ENCODE measurements around the gene HACL1. TPM values are rescaled to one million over a fixed set of nuclear protein-coding genes. Genes with fewer than 3 reads are reported as not detected.
"Not testable (repeated sequence)": the region's sequence is repeated elsewhere in the genome, so short reads cannot be mapped to it uniquely, and the experiment has no call there.

HACL1 gene
- total RNA-seq, 5 donors from 2014 or later (not counting 1 experiment from before 2014, with no cell fraction given): 27.7 to 38.0 (median 34.2) TPM

DNA sequence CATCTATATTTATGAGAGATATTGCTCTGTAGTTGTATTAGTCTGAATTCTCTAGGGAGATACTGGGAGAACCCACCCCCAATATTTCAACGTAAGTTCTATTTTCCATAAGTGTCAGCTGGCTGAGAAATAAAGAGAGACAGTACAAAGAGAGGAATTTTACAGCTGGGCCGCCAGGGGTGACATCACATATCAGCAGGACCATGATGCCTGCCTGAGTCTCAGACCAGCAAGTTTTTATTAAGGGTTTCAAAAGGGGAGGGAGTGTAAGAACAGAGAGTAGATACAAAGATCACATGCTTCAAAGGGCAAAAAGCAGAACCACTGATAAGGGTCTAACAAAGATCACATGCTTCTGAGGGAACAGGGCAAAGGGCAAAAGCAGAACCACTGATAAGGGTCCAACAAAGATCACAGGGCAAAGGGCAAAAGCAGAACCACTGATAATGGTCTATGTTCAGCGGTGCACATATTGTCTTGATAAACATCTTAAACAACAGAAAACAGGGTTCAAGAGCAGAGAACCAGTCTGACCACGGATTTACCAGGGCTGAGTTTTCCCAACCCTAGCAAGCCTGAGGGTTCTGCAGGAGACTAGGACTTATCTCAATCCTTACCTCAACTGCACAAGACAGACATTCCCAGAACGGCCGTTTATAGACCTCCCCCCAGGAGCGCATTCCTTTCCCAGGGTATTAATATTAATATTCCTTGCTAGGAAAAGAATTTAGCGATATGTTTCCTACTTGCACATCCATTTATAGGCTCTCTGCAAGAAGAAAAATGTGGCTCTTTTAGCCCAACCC is 18.5 kb upstream of the HACL1 start:
- H3K27ac ChIP-seq (ENCODE audit: low read length); DNase-seq; H3K36me3 ChIP-seq (ENCODE audit: control insufficient read depth in 2 of 2, extremely low read depth in 1 of 2, insufficient read depth in 1 of 2, low read length in 1 of 2); H3K4me3 ChIP-seq (ENCODE audit: control insufficient read depth in 1 of 2, extremely low read depth in 1 of 2, low read length in 1 of 2); H3K27me3 ChIP-seq (replicated peaks in 1 of 2; ENCODE audit: control insufficient read depth in 2 of 2, extremely low read depth in 1 of 2, insufficient read depth in 2 of 2, low read length in 1 of 2); H3K4me1 ChIP-seq (ENCODE audit: control insufficient read depth in 1 of 2, extremely low read depth in 1 of 2, insufficient read depth in 2 of 2, low read length in 2 of 2); POLR2A ChIA-PET; CTCF ChIA-PET; ATAC-seq (replicated peaks in 1 of 4); H3K27me3 Mint-ChIP-seq; H3K4me3 Mint-ChIP-seq; H3K27ac Mint-ChIP-seq; H3K9me3 ChIP-seq: not testable (repeated sequence)
- Mint-ChIP-seq H3K9me3 (peaks cover 15 to 41% (median 28%) of the 10 kb centered on the region in 3 donors), H3K4me1 (peaks cover 27 to 46% (median 28%) of the 10 kb centered on the region in 3 donors), H3K36me3 (peaks cover 56% of the 10 kb centered on the region)
- WGBS (ENCODE audit: insufficient coverage): 96% methylated on average over 3 of the region's 8 CpGs

DNA sequence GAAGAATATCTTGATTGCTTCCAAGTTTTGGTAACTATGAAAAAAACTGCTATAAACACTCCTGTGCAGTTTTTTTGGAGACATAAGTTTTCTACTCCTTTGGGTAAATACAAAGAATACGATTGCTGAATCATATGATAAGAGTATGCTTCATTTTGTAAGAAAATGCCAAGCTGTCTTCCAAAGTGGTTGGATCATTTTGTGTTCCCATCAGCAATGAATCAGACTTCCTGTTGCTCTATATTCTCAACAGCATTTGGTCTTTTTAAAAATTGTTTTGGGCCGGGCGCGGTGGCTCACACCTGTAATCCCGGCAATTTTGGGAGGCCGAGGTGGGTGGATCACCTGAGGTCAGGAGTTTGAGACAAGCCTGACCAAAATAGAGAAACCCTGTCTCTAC is 14.7 kb upstream of the HACL1 start:
- ChIA-PET CTCF (no interaction called here), POLR2A (interaction anchor here in 1 of 2 donors (0.7 kb wide), 1 partner anchor 654 kb away, joined by 3 read pairs; no protein-coding TSS in a partner anchor)
- Histone ChIP-seq H3K27ac (ENCODE audit: low read length) (no peak overlapping the region), H3K27me3 (replicated peaks in 1 of 2; ENCODE audit: control insufficient read depth in 2 of 2, extremely low read depth in 1 of 2, insufficient read depth in 2 of 2, low read length in 1 of 2) (no peaks in the 10 kb centered on the region), H3K36me3 (ENCODE audit: control insufficient read depth in 2 of 2, extremely low read depth in 1 of 2, insufficient read depth in 1 of 2, low read length in 1 of 2) (peaks cover 0 to 4% of the 10 kb centered on the region in 2 donors), H3K4me1 (ENCODE audit: control insufficient read depth in 1 of 2, extremely low read depth in 1 of 2, insufficient read depth in 2 of 2, low read length in 2 of 2) (no peaks in the 10 kb centered on the region), H3K4me3 (ENCODE audit: control insufficient read depth in 1 of 2, extremely low read depth in 1 of 2, low read length in 1 of 2) (no peak overlapping the region), H3K9me3 (peaks cover 3% of the 10 kb centered on the region)
- Mint-ChIP-seq H3K4me1 (peaks cover 4 to 32% (median 11%) of the 10 kb centered on the region in 3 donors), H3K27ac (no peak overlapping the region), H3K27me3 (no peaks in the 10 kb centered on the region), H3K4me3 (no peak overlapping the region), H3K9me3 (peaks cover 7 to 22% (median 18%) of the 10 kb centered on the region in 3 donors), H3K36me3 (peaks cover 42% of the 10 kb centered on the region)
- WGBS (ENCODE audit: insufficient coverage): 100% methylated on average over 3 of the region's 6 CpGs
- no peak for ATAC-seq (replicated peaks in 1 of 4)
- DNase-seq: no peak

DNA sequence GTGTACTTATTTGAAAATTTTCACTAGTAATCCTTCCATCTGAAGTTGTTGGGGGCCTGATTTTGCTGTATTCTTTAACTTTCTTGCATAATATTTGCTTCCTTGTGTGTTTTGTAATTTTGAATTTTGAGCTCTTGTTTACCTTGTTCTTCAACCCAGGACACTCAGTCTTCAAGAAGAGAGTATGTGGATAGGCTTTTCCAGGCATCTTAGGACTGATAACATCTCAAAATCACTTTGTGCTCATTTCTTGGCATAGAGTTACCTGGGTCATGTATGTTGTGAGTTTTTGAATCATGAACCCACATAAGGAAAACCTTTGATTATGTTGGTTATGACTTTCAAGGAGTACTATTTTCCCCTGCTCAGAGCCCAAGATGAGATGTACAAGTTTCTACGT is 13.6 kb upstream of the HACL1 start:
- POLR2A ChIA-PET: no interaction called here
- Mint-ChIP-seq H3K4me1 (peaks cover 4 to 32% (median 11%) of the 10 kb centered on the region in 3 donors), H3K27me3 (no peaks in the 10 kb centered on the region), H3K9me3 (peaks cover 5 to 12% (median 10%) of the 10 kb centered on the region in 3 donors), H3K27ac (no peak overlapping the region), H3K36me3 (peaks cover 33% of the 10 kb centered on the region), H3K4me3 (no peak overlapping the region)
- Histone ChIP-seq H3K4me1 (ENCODE audit: control insufficient read depth in 1 of 2, extremely low read depth in 1 of 2, insufficient read depth in 2 of 2, low read length in 2 of 2) (no peaks in the 10 kb centered on the region), H3K36me3 (ENCODE audit: control insufficient read depth in 2 of 2, extremely low read depth in 1 of 2, insufficient read depth in 1 of 2, low read length in 1 of 2) (no peaks in the 10 kb centered on the region), H3K27me3 (replicated peaks in 1 of 2; ENCODE audit: control insufficient read depth in 2 of 2, extremely low read depth in 1 of 2, insufficient read depth in 2 of 2, low read length in 1 of 2) (no peaks in the 10 kb centered on the region), H3K9me3 (peaks cover 3% of the 10 kb centered on the region), H3K4me3 (ENCODE audit: control insufficient read depth in 1 of 2, extremely low read depth in 1 of 2, low read length in 1 of 2) (no peak overlapping the region), H3K27ac (ENCODE audit: low read length) (no peak overlapping the region)
- 100% methylated on average over 1 of the region's 1 CpG for WGBS (ENCODE audit: insufficient coverage)
- ATAC-seq (replicated peaks in 1 of 4) (no peak), DNase-seq (no peak)
- CTCF ChIA-PET: no interaction called here

DNA sequence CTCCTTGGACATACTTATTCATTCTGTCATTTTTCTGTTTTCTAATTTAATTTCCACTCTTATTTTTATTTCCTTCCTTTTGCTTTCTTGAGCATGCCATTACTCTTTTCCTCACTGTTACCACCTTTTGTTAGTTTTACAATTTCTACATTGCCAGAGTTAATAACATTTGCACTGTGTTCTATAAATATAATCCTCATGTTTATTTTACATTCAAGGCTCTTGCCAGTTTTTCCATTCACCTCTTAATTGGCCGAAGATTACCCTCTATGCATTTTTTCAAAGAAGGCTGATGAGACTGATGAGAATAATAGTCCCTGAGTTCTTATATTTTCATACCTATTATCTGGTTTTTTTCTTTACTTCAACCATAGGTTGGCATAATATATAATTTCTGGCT is 10.6 kb upstream of the HACL1 start:
- Mint-ChIP-seq H3K9me3 (no peaks in the 10 kb centered on the region), H3K27ac (no peak overlapping the region), H3K27me3 (no peaks in the 10 kb centered on the region), H3K4me3 (no peak overlapping the region), H3K4me1 (peaks cover 1 to 27% (median 9%) of the 10 kb centered on the region in 3 donors), H3K36me3 (peaks cover 30% of the 10 kb centered on the region)
- H3K9me3 ChIP-seq: no peaks in the 10 kb centered on the region
- WGBS (ENCODE audit: insufficient coverage): no CpG with 5 or more reads among the region's 1 CpG
- H3K27me3 ChIP-seq (replicated peaks in 1 of 2; ENCODE audit: control insufficient read depth in 2 of 2, extremely low read depth in 1 of 2, insufficient read depth in 2 of 2, low read length in 1 of 2): no peaks in the 10 kb centered on the region
- ChIA-PET CTCF (no interaction called here), POLR2A (interaction anchor here (0.5 to 0.7 kb wide), 5 partner anchors 8 to 32 kb away, joined by 3 to 6 read pairs (median 3); no protein-coding TSS in a partner anchor)
- DNase-seq: no peak
- no peak overlapping the region for H3K27ac ChIP-seq (ENCODE audit: low read length)
- no peaks in the 10 kb centered on the region for H3K4me1 ChIP-seq (ENCODE audit: control insufficient read depth in 1 of 2, extremely low read depth in 1 of 2, insufficient read depth in 2 of 2, low read length in 2 of 2)
- ATAC-seq (replicated peaks in 1 of 4): no peak
- H3K36me3 ChIP-seq (ENCODE audit: control insufficient read depth in 2 of 2, extremely low read depth in 1 of 2, insufficient read depth in 1 of 2, low read length in 1 of 2): no peaks in the 10 kb centered on the region
- no peak overlapping the region for H3K4me3 ChIP-seq (ENCODE audit: control insufficient read depth in 1 of 2, extremely low read depth in 1 of 2, low read length in 1 of 2)

DNA sequence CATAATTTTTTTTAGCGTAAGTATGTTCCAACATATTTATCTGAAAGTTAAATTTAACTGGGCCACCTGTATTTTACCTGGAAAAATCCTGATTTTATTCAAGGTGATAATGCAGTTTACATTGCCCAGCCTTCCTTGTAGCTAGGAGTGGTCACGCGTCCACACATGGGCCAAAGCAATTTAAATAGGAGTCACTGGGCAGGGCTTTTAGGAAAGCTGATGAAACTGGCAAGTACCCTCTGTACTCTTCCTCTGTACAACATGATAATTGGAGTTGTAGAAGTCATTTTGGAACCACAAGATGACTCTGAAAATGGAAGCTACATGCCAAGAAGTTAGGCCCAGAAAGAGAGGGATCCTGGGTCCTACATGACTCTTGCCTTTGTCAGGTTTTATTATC is 9.6 kb upstream of the HACL1 start:
- no peak for DNase-seq
- ATAC-seq (replicated peaks in 1 of 4): no peak
- Histone ChIP-seq H3K4me3 (ENCODE audit: control insufficient read depth in 1 of 2, extremely low read depth in 1 of 2, low read length in 1 of 2) (no peak overlapping the region), H3K27ac (ENCODE audit: low read length) (no peak overlapping the region), H3K27me3 (replicated peaks in 1 of 2; ENCODE audit: control insufficient read depth in 2 of 2, extremely low read depth in 1 of 2, insufficient read depth in 2 of 2, low read length in 1 of 2) (no peaks in the 10 kb centered on the region), H3K36me3 (ENCODE audit: control insufficient read depth in 2 of 2, extremely low read depth in 1 of 2, insufficient read depth in 1 of 2, low read length in 1 of 2) (no peaks in the 10 kb centered on the region), H3K4me1 (ENCODE audit: control insufficient read depth in 1 of 2, extremely low read depth in 1 of 2, insufficient read depth in 2 of 2, low read length in 2 of 2) (no peaks in the 10 kb centered on the region), H3K9me3 (no peaks in the 10 kb centered on the region)
- 100% methylated on average over 2 of the region's 3 CpGs for WGBS (ENCODE audit: insufficient coverage)
- Mint-ChIP-seq H3K27ac (no peak overlapping the region), H3K4me1 (peaks cover 0 to 28% (median 10%) of the 10 kb centered on the region in 3 donors), H3K27me3 (no peaks in the 10 kb centered on the region), H3K36me3 (peaks cover 35% of the 10 kb centered on the region), H3K9me3 (no peaks in the 10 kb centered on the region), H3K4me3 (no peak overlapping the region)
- POLR2A ChIA-PET: interaction anchor here in 1 of 2 donors (0.6 kb wide), 1 partner anchor 401 kb away, joined by 3 read pairs; no protein-coding TSS in a partner anchor
- CTCF ChIA-PET: no interaction called here

DNA sequence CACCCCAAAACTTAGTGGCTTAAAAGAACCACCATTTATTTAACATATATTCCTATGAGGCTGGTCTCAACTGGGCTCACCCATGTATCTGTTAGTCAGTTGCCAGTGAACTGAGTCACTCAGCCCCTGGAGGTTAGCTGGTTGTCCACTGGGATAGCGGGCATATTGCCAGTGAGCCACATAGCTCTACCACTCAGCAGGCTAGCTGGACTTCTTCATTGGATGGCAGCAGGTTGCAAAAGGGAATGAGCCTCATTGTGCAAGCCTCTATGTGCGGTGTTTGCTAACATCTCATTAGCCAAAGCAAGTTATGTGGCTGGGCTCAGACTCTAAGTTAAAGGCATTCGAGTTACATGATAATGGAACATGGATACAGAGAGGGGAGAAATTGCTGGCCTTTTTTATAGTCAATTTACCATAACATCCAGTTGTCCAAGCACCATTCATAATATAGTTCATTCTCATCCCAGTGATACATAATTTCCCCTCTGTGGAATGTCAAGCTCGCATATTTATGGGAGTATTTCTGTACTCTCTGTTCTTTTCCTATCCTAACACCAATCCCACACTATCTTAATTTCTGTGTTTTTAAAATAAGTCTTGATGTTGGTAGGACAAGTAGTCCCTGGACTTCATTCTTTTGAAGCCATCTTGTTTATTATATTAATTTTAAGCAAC is 8.9 kb upstream of the HACL1 start:
- H3K27me3 ChIP-seq (replicated peaks in 1 of 2; ENCODE audit: control insufficient read depth in 2 of 2, extremely low read depth in 1 of 2, insufficient read depth in 2 of 2, low read length in 1 of 2): no peaks in the 10 kb centered on the region
- Mint-ChIP-seq H3K4me3 (no peak overlapping the region), H3K4me1 (peaks cover 0 to 28% (median 11%) of the 10 kb centered on the region in 3 donors), H3K36me3 (peaks cover 34% of the 10 kb centered on the region), H3K9me3 (no peaks in the 10 kb centered on the region), H3K27ac (no peak overlapping the region), H3K27me3 (no peaks in the 10 kb centered on the region)
- ATAC-seq (replicated peaks in 1 of 4) (no peak), DNase-seq (no peak)
- WGBS (ENCODE audit: insufficient coverage): 100% methylated on average over 2 of the region's 4 CpGs
- no peaks in the 10 kb centered on the region for H3K36me3 ChIP-seq (ENCODE audit: control insufficient read depth in 2 of 2, extremely low read depth in 1 of 2, insufficient read depth in 1 of 2, low read length in 1 of 2)
- ChIA-PET POLR2A (no interaction called here), CTCF (no interaction called here)
- no peaks in the 10 kb centered on the region for H3K4me1 ChIP-seq (ENCODE audit: control insufficient read depth in 1 of 2, extremely low read depth in 1 of 2, insufficient read depth in 2 of 2, low read length in 2 of 2)
- H3K9me3 ChIP-seq: no peaks in the 10 kb centered on the region
- no peak overlapping the region for H3K4me3 ChIP-seq (ENCODE audit: control insufficient read depth in 1 of 2, extremely low read depth in 1 of 2, low read length in 1 of 2)
- H3K27ac ChIP-seq (ENCODE audit: low read length): no peak overlapping the region
